HTERT RPE-1 (cell line): ENCODE results near the gene TLE5.
"Not testable (repeated sequence)": the region's sequence is repeated elsewhere in the genome, so short reads cannot be mapped to it uniquely, and the experiment has no call there.

Source experiments
- in situ Hi-C: fragments of 300-500 bp; cut with MboI; formaldehyde crosslinking; loops from 4 replicates; pipeline ENCODE4 v1.14.3; 2020; ENCODE audit warnings: low sequenced_read_pairs

TLE5 gene

DNA sequence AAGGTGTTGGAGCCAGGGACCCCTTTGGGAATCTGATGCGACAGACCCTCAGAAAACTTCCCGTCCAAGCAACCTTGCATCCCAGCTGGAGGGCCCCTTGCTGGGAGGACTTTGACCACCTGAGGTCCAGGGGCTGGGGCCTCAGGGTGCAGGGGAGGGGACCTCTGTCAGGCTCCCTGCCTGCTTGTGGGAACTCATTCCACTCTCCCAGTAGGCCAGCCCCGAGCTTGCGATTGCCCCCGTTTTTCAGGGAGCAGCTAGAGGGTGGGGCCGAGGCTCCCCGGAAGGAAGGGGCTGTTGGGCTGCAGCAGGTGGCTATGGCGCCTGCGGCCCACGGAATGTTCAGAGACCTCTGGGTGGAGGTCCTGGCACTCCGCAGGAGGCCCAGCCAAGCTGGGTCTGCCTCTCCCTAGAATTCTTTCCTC, 34.6 kb upstream of the TLE5 start:
- in situ Hi-C loops = no loop called here

DNA sequence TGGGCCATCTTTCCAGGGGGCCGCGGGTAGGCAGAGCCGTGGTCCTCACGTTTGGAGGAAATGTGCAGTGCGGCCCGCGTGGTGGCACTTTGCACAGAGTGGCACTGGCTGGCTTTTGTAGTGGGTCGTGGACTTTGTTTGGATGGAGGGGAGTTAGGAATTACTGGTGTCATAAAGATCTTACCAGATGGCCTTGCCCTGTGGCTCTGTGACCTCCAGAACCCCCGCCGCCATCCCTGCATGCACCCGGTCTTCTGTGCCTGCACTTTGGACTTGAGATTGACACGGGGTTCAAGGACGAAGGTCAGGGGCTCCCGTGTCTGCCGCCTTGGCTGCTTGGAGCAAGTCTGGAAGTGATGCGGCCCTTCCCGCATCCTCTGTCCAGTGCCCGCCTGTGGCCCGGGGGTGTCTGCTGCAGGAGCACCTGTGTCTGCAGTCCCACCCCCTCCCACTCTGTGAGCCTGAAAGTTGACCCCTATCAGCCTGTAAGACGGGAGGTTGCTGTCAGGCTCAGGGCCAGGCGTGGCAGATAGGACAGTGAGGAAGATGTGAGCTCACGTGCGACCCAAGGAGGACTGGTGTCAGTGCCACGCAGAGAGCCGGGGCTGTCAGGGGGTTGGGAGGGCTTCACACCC, 34.1 kb upstream of the TLE5 start:
- in situ Hi-C loops = no loop called here

DNA sequence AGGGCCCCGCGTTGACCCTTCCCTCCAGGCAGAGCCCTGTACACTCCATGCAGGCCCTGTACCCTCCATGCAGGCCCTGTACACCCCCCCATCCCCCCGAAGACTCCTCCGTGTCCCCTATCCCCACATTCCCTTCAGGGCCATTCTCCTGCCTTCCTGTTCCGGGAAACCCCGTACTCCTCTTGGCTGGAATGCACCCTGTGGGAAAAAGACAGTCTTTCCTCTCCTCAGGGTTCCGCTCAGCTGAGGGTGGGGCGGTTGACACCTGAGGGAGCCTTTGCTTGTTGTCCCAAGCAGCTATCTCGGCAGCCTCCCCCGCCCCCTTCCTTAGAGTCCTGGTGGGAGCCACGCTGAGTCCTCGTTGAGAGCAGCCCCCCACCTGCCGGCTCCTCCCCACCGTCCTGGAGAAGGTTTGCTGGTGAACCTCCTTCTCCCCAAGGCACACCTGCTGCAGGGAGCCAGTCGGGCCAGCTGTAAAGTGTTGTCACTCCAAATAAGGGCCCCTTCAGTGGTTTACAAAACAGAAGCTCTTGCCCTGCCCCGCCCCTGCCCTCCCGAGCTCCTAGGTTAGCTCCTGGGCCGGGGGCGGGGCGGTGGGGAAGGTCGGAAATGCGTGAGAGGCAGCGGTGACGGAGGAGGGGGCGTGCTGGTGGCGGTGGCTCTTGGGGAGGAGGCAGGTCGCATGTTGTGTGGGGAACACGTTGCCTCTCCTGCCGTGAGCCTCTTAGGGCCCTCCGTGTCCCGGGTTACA, 33.3 kb upstream of the TLE5 start:
- in situ Hi-C loops = no loop called here

DNA sequence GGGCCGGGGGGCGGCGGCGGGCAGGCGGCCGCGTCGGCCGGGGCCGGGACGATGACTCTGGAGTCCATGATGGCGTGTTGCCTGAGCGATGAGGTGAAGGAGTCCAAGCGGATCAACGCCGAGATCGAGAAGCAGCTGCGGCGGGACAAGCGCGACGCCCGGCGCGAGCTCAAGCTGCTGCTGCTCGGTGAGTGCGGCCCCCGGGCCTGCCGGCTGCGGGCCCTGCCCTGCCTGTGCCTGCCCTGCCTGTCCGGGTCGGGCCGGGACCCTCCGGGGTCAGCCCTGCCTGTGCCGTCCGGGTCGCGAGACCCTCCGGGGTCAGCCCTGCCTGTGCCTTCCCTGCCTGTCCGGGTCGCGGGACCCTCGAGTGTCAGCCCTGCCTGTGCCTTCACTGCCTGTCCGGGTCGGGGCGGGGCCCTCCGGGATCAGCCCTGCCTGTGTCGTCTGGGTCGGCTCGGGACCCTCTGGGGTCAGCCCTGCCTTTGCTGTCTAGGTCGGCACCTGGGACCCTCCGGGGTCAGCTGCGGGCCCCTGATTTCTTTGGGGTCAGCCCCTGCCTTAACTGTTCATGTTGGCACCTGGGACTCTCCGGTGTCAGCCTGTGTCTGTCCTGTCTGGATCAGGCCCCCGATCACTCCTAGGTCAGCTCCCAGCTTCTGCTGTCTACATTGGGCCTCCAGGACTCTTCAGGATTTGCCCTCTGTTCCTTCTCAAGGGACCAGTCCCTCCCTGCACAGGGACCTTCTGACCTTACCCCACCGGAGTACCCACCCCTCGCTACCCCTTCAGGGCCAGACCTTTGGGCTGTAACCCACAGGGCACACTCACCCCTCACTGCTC, 32.5 kb upstream of the TLE5 start:
- in situ Hi-C loops = no loop called here

DNA sequence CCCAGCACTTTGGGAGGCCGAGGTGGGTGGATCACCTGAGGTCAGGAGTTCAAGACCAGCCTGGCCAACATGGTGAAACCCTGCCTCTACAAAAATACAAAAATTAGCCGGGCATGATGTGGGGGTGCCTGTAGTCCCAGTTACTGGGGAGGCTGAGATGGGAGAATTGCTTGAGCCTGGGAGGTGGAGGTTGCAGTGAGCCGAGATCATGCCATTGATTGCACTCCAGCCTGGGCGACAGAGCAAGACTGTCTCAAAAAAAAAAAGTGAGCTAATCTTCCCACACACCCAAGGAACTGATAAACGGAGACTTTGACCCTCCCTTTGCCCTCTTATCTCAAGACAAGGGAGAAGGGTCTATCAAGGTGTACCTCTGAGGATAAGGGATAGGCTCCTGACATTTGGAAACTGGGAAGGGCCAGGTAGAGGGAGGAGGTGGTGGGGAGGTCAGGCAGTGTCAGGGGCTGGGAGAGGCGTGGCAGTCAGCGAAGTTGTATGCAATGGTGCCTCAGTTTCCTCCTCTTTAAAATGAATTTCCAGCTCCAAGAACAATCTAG, 27.1 kb upstream of the TLE5 start:
- in situ Hi-C loops = not testable (repeated sequence)

DNA sequence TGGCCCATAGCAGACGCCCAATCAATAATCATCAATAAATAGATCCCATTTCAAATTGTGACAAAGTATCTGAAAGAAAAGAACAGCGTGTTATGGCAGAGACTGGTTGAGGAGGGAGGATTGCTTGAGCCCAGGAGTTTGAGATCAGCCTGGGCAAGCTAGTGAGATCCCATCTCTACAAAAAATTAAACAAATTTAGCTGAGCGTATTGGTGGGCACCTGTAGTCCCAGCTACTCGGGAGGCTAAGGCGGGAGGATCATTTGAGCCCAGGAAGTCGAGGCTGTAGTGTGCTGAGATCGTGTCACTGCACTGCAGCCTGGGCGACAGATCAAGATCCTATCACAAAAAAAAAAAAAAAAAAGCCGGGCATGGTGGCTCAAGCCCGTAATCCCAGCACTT, 25.5 kb upstream of the TLE5 start:
- in situ Hi-C loops = no loop called here

DNA sequence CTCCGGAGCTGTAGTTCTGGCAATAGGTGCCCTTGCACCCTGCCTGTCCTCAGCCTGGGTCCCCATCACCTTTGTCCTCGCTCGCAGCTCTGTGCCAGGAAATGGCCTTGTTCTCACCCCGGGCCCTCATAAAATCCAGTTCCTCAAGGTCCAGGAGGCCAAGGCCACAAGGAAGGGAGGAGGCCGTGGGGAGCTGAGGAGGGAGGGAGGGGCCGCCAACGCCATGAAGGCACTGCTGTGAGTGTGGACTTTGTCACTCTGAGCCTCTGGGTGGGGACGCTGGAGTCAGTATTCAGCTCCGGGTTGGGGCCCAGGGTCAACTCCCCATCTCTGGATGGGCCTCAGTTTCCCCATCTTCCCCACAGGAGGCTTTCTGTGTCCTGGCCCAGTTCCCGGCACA, 22.6 kb upstream of the TLE5 start:
- in situ Hi-C loops = no loop called here

DNA sequence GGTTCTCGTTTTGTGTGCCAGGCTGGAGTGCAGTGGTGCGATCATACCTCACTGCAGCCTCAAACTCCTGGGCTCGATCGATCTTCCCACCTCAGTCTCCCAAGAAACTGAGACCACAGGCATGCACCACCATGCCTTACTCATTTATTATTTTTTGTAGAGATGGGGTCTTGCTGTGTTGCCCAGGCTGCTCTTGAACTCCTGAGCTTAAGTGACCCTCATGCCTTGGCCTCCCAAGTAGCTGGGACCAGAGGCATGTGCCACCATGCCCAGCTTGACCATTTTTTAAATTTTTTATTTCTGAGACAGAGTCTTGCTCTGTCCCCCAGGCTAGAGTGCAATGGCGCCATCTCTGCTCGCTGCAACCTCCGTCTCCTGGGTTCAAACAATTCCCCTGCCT, 21.7 kb upstream of the TLE5 start:
- in situ Hi-C loops = no loop called here

DNA sequence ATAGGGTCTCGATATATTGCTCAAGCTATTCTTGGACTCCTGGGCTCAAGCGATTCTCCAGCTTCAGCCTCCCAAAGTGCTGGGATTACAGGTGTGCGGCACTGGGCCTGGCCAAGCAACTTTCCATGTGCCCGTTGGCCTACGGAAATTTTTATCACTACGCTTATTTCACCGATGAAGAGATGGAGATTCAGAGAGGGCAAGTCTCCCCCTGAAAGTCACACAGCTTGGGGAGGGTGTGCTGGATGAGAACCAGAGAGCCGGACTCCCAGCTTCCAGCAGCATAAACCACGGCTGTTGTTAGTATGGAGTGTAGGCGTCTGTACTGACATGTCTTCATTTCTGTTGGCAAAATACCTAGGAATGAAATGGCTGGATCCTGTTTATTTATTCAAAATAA, 20.0 kb upstream of the TLE5 start:
- in situ Hi-C loops = no loop called here

DNA sequence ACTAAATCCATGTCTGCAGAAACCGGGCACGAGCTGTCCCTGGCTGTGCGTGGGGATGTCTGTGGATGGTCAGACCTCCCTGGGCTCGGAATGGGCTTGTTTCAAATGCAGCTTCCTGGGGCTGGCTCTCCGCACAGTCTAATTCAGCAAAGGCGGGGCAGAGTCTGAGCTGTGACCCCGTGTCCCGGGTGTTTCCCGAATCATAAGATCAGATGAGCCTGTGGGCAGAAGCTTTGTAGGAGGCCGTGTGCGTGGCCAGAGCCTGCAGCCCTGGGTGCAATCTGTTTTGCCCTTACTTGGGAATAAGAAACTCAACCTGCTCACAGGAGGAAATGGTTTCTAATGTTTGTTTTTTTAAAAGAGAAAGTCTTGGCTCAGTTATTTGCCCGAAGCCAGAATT, 18.0 kb upstream of the TLE5 start:
- in situ Hi-C loops = no loop called here

DNA sequence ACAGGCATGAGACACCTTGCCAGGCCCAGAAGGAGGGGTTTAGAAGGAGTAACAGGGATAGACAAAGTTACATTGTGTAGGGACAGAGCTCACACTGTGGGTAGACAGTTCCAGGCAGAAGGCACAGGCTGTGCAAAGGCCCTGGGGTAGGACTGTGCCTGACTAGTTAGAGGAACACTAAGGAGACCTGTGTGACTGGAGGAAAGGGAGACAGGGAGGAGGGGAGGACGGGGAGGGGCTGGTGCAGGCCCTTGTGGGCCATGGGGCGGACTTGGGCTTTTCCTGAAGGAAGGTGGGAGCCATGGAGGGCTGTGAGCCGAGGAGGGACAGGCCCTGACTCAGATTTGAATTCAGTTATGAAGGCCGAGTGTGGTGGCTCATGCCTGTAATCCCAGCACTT, 17.3 kb upstream of the TLE5 start:
- in situ Hi-C loops = no loop called here

DNA sequence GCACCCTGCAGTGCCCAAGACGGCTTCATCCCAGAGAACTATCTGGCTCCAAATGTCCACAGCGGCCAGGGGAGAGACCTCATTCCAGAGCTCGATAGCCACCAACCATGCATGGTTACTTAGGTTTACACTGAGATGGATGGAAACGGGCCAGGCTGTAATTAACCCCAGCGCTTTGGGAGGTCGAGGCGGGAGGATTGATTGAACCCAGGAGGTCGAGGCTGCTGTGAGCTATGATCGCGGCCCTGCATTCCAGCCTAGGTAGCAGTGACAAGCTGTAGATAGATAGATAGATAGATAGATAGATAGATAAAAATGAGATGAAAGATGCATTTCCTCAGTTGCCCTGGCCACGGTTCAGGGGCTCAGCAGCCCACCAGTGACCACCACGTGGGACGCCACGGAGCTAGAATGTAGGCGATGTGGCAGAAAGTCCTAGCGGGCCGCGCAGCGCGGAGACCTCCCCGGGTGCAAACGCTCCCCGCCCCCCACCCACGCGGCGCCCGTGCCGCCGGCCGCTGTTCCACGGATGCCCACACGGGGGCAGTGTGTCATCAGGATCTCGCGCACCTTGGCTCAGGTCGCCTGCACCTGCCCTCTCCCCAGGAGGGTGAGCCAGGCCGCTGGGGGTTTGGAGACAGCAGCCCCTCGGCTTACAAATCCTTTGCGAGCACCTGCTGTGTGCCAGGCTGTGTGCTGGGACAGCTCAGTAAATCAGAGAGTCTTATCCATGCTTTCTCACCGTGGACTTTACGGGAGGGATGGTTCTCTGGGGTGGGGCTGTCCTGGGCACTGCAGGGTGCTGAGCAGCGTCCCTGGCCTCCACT, 13.5 kb upstream of the TLE5 start:
- in situ Hi-C loops = no loop called here

DNA sequence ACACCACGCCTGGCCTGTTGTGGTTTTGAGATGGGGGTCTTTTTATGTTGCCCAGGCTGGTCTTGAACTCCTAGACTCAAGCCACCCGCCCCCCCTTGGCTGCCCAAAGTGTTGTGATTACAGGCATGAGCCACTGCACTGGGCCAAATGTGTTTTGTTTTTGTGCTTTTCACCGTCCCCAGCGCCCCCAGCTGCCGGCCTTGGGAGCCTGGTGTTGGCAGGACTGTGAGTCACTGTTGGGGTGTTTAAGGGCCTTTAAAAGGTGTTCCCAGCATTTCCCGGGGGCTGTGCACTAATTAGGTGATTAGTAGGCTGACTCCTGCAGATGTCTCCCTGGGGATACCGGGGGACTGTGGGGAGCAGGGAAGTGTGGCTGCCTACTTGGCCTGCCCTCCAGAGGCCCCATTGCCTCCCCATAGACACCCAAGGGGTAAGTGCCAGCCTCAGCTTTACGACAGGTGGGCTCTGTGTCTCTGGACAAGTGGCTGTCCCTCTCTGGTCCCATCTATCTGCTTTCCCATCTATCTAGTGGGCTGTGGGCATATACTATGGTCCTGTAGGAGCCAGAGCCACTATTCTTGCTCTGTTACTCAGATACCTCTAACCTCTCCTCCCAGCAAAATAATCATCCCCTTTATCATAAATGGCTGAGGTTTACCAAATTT, 11.8 kb upstream of the TLE5 start:
- in situ Hi-C loops = no loop called here

DNA sequence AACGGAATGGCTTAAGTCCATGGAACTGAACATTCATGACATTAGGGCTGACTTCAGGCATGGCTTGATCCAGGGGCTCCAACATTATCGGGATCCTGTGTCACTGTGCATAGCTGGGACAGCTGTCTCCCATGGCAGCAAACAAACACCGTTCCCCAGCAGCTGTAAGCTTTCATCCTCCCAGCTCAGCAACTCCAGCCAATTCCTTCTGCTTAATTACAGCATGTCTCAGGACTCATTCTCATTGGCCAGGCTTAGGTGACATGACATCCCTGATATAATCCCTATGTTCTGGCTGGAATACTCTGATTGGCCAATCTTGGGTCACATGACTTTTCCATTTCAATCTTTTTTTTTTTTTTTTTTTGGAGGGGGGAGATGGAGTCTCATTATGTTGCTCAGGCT, 10.9 kb upstream of the TLE5 start:
- in situ Hi-C loops = no loop called here

DNA sequence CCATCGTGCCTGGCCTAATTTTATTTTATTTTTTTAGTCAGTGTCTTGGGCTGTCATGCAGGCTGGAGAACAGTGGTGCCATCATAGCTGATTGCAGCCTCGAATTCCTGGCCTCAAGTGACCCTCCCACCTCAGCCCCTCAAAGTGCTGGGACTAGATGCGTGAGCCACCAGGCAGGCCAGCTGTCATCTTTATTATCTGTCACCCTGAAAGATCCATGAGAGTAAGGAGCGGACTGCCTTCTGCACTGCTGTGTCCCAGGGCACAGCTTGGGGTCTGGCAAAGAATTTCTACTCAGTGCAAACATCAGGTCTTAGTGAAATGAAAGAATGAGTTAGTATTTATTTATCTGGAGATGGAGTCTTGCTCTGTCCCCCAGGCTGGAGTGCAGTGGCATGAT, 9.5 kb upstream of the TLE5 start:
- in situ Hi-C loops = no loop called here

DNA sequence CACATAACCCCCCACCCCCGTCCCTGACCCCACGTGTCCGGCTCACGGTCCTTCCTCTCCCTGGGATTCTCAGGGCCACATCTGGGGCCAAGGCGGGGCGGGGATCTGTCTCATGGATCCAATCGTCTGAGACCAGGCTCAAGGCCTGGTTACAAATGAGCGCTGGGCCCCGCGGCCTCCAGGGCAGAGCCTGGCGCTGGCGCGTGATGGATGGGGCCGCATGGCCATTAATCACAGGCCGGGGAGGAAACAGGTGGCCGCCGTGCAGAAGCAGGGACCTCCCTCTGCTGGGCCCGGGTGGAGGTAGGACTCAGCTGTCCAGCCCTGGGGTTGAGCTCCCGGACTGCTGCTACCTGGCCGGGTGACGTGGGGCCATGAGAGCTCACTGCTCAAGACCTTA, 5.8 kb upstream of the TLE5 start:
- in situ Hi-C loops = no loop called here

DNA sequence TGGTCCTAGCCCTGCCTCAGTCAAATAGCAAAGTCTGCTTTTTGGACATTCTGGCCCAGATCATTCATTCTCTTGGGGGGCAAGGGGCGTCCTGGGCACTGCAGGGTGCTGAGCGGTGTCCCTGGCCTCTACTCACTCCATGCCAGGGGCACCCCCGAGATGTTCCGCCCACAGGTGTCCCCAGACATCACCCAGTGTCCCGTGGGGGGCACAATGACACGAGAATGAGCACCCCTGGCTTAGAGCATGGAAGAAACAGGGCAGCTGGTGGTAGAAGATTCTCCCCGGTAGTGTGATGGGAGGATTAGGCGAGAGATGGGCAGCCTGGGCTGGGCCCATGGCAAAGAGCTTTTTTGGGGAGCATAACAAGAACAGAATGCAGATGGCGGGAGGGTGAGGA, 5.3 kb upstream of the TLE5 start:
- in situ Hi-C loops = no loop called here

DNA sequence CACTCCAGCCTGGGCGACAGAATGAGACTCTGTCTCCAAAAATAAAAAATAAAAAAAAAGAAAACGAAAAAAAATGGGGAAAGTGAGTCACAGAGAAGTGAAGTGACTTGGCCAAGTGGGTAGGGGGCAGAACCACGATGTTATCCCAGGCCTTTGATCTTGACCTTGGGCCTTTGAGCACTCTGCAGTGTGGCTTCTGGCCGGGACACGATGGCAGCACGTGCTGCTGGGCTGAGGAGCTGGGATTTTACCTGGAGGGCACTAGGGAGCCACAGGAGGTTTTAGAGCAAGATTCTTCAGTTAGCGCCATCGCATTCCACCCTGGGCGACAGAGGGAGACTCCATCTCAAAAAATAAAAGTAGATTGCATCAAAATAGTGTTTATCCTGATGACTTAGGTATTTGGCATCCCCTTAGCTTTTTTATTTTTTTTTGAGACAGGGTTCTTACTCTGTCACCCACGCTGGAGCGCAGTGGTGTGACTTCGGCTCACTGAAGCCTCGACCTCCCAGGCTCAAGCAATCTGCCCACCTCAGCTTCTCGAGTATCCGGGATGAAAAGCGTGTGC, 4.3 kb upstream of the TLE5 start:
- in situ Hi-C loops = no loop called here

DNA sequence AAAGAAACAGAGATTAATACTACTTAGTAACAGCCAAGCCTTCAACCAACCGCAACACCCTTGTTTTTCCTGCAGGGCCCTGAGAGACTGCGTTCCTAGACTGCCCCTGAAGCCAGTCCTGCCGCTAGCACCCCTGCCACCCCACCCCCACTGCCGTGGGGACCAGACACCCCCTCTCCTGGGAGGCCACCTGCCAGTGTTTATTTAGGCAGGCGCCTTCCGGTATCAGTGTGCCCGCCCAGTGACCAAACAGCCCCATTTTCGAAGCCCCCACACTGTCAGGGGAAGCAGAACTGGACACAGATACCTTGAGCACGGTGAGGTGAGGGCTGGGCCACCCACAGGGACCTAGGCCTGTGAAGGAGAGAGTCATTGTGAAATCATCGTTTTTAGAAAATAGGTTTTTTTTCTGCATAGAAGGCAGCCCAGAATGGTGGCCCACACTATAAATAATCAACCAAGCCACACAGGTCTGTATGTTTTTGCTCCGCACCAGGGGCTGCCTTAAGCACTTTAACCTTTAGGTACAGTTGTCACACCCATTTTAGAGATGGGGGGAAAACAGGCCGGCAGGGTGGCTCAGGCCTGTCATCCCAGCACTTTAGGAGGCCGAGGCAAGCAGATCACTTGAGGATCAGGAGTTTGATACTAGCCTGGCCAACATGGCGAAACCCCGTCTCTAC, 3.5 kb upstream of the TLE5 start:
- in situ Hi-C loops = no loop called here

DNA sequence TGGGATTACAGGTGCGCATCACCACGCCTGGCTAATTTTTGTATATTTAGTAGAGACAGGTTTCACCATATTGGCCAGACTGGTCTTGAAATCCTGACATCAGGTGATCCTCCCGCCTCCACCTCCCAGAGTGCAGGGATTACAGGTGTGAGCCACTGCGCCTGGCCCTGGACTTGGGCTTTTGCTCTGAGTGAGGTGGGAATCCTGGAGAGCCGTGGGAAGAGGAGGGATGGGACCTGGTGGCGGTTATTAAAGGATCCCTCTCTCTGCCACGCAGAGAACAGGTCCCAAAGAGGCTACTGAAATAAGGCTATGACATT, 1.7 kb upstream of the TLE5 start:
- in situ Hi-C loops = no loop called here
